ENCODE measurements around the gene CADPS2.

Gene CADPS2

DNA sequence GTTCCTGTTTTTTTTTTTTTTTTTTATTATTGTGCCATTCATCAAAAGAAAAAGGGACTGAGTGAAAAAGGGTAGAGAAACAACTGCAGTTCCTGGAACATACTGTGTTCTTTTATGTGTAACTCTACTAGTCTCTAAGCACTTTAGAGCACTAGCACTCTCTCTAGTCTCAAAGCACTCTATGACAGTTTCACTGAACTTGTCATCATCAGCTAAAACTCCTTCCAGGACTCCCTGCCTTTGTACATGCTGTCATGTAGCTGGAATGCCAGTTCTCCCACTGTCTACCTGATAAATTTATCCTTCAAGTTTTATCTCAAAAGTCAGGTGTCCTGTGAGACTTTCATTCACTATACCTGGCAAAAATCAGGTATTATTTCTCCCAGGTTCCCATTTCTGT is 333.5 kb downstream of the CADPS2 start:
- Histone ChIP-seq H3K36me3 (ENCODE audit: insufficient read depth, low read length) (no peaks in the 10 kb centered on the region), H3K27me3 (ENCODE audit: insufficient read depth, low read length, poor library complexity) (no peaks in the 10 kb centered on the region), H3K4me3 (ENCODE audit: low read depth in 1 of 2, low read length in 2 of 2) (no peak overlapping the region), H2AFZ (ENCODE audit: low read depth, low read length) (no peak overlapping the region), H3K4me1 (ENCODE audit: insufficient read depth, low read length) (no peaks in the 10 kb centered on the region), H4K20me1 (ENCODE audit: insufficient read depth, low read length) (no peaks in the 10 kb centered on the region), H3K27ac (ENCODE audit: low read length) (no peak overlapping the region), H3K9me3 (ENCODE audit: insufficient read depth, low read length, severe bottlenecking) (no peaks in the 10 kb centered on the region), H3K9ac (ENCODE audit: low read depth, low read length) (no peak overlapping the region), H3K79me2 (ENCODE audit: insufficient read depth, low read length) (no peaks in the 10 kb centered on the region), H3K4me2 (ENCODE audit: insufficient read depth, low read length) (no peak overlapping the region)
- no peak for ATAC-seq (ENCODE audit: insufficient read depth, low read depth)
- no peak for TF ChIP-seq EZH2 (IDR thresholded peaks at IDR 0.05; ENCODE audit: borderline replicate concordance, low read depth, low read length, severe bottlenecking)
- TF ChIP-seq, protein P1, sequence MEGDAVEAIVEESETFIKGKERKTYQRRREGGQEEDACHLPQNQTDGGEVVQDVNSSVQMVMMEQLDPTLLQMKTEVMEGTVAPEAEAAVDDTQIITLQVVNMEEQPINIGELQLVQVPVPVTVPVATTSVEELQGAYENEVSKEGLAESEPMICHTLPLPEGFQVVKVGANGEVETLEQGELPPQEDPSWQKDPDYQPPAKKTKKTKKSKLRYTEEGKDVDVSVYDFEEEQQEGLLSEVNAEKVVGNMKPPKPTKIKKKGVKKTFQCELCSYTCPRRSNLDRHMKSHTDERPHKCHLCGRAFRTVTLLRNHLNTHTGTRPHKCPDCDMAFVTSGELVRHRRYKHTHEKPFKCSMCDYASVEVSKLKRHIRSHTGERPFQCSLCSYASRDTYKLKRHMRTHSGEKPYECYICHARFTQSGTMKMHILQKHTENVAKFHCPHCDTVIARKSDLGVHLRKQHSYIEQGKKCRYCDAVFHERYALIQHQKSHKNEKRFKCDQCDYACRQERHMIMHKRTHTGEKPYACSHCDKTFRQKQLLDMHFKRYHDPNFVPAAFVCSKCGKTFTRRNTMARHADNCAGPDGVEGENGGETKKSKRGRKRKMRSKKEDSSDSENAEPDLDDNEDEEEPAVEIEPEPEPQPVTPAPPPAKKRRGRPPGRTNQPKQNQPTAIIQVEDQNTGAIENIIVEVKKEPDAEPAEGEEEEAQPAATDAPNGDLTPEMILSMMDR (IDR thresholded peaks at IDR 0.05; ENCODE audit: borderline replicate concordance, extremely low read depth, low read length, poor library complexity, severe bottlenecking), result no peak
- DNase-seq, result no peak

DNA sequence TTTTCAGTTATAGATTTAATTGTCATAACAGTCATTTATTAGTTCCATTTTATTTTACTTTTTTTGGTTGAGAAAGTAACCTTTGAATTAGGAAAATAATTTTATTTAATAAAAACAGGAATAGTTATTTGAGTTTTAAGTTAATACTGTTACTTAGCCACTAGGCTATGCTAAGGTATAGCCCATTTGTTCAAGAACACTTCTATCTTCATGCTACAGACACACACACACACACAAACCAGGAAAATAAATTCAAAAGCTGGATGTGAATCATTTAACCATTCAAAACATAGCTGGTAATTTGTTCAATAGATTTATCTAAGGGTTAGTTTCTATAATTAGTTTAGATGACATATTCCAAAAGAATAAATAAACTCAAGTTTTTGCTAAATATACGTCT is 335.7 kb downstream of the CADPS2 start:
- Histone ChIP-seq H3K27me3 (ENCODE audit: insufficient read depth, low read length, poor library complexity) (no peaks in the 10 kb centered on the region), H3K4me1 (ENCODE audit: insufficient read depth, low read length) (no peaks in the 10 kb centered on the region), H3K4me3 (ENCODE audit: low read depth in 1 of 2, low read length in 2 of 2) (no peak overlapping the region), H3K4me2 (ENCODE audit: insufficient read depth, low read length) (no peak overlapping the region), H3K27ac (ENCODE audit: low read length) (no peak overlapping the region), H3K9ac (ENCODE audit: low read depth, low read length) (no peak overlapping the region), H4K20me1 (ENCODE audit: insufficient read depth, low read length) (no peaks in the 10 kb centered on the region), H3K36me3 (ENCODE audit: insufficient read depth, low read length) (no peaks in the 10 kb centered on the region), H2AFZ (ENCODE audit: low read depth, low read length) (no peak overlapping the region), H3K79me2 (ENCODE audit: insufficient read depth, low read length) (no peaks in the 10 kb centered on the region), H3K9me3 (ENCODE audit: insufficient read depth, low read length, severe bottlenecking) (no peaks in the 10 kb centered on the region)
- no peak for ATAC-seq (ENCODE audit: insufficient read depth, low read depth)
- DNase-seq, result no peak
- TF ChIP-seq, protein P1 (IDR thresholded peaks at IDR 0.05; ENCODE audit: borderline replicate concordance, extremely low read depth, low read length, poor library complexity, severe bottlenecking), result no peak
- TF ChIP-seq EZH2 (IDR thresholded peaks at IDR 0.05; ENCODE audit: borderline replicate concordance, low read depth, low read length, severe bottlenecking), result no peak

DNA sequence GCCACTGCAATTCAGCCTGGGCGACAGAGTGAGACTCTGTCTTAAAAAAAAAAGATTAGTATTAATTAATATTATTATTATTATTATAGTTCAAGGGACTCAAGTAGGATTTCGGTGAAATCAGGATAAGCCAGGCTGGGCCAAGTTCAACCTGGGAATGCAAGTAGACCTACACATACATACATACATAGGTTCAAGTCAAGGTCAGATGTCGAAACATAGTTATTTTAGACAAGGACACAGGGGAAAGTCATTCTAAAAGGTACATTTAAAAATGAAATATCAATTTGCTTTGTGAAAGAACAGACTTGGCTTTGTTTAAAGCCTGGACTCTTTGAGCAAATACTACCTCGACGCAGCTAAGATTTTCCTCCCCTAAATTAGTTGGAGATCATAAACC is 336.7 kb downstream of the CADPS2 start:
- H3K27me3 ChIP-seq (ENCODE audit: insufficient read depth, low read length, poor library complexity), result no peaks in the 10 kb centered on the region
- TF ChIP-seq, protein P1 (IDR thresholded peaks at IDR 0.05; ENCODE audit: borderline replicate concordance, extremely low read depth, low read length, poor library complexity, severe bottlenecking), result no peak
- no peak for TF ChIP-seq EZH2 (IDR thresholded peaks at IDR 0.05; ENCODE audit: borderline replicate concordance, low read depth, low read length, severe bottlenecking)
- H3K9me3 ChIP-seq (ENCODE audit: insufficient read depth, low read length, severe bottlenecking), result no peaks in the 10 kb centered on the region
- no peak overlapping the region for H3K4me2 ChIP-seq (ENCODE audit: insufficient read depth, low read length)
- no peak overlapping the region for H3K27ac ChIP-seq (ENCODE audit: low read length)
- no peaks in the 10 kb centered on the region for H3K36me3 ChIP-seq (ENCODE audit: insufficient read depth, low read length)
- no peak overlapping the region for H3K4me3 ChIP-seq (ENCODE audit: low read depth in 1 of 2, low read length in 2 of 2)
- ATAC-seq (ENCODE audit: insufficient read depth, low read depth) (no peak), DNase-seq (no peak)
- H3K9ac ChIP-seq (ENCODE audit: low read depth, low read length), result no peak overlapping the region
- no peak overlapping the region for H2AFZ ChIP-seq (ENCODE audit: low read depth, low read length)
- H3K79me2 ChIP-seq (ENCODE audit: insufficient read depth, low read length), result no peaks in the 10 kb centered on the region
- no peaks in the 10 kb centered on the region for H3K4me1 ChIP-seq (ENCODE audit: insufficient read depth, low read length)
- H4K20me1 ChIP-seq (ENCODE audit: insufficient read depth, low read length), result no peaks in the 10 kb centered on the region

DNA sequence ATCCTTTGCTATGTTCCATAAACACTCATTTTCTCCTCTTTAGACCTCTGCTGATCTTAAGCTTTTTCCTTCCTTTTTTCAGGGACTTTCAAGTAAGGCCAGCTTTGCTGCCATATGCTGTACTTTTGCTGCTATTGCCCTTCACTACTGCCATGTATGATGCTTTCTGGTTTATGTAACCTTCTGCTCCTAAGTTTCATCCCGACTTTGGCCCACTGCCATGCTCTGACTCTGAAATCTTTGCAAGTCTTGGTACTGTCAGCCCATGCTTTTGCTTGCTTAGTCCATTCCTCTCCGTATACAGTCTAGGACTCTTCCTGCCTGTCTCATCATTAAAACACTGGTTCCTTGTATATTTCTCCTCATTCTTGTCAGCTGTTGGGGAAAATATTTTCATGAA is 339.8 kb downstream of the CADPS2 start:
- no peaks in the 10 kb centered on the region for H3K79me2 ChIP-seq (ENCODE audit: insufficient read depth, low read length)
- no peaks in the 10 kb centered on the region for H4K20me1 ChIP-seq (ENCODE audit: insufficient read depth, low read length)
- no peak overlapping the region for H2AFZ ChIP-seq (ENCODE audit: low read depth, low read length)
- TF ChIP-seq, protein P1 (IDR thresholded peaks at IDR 0.05; ENCODE audit: borderline replicate concordance, extremely low read depth, low read length, poor library complexity, severe bottlenecking), result no peak
- no peak for TF ChIP-seq EZH2 (IDR thresholded peaks at IDR 0.05; ENCODE audit: borderline replicate concordance, low read depth, low read length, severe bottlenecking)
- H3K4me3 ChIP-seq (ENCODE audit: low read depth in 1 of 2, low read length in 2 of 2), result no peak overlapping the region
- no peaks in the 10 kb centered on the region for H3K4me1 ChIP-seq (ENCODE audit: insufficient read depth, low read length)
- H3K27me3 ChIP-seq (ENCODE audit: insufficient read depth, low read length, poor library complexity), result no peaks in the 10 kb centered on the region
- no peaks in the 10 kb centered on the region for H3K9me3 ChIP-seq (ENCODE audit: insufficient read depth, low read length, severe bottlenecking)
- H3K36me3 ChIP-seq (ENCODE audit: insufficient read depth, low read length), result no peaks in the 10 kb centered on the region
- ATAC-seq (ENCODE audit: insufficient read depth, low read depth) (no peak), DNase-seq (no peak)
- no peak overlapping the region for H3K4me2 ChIP-seq (ENCODE audit: insufficient read depth, low read length)
- H3K27ac ChIP-seq (ENCODE audit: low read length), result no peak overlapping the region
- no peak overlapping the region for H3K9ac ChIP-seq (ENCODE audit: low read depth, low read length)
